ENCODE data around the gene TMEM240.
"Not testable (repeated sequence)": the region's sequence is repeated elsewhere in the genome, so short reads cannot be mapped to it uniquely, and the experiment has no call there.

The TMEM240 gene

DNA sequence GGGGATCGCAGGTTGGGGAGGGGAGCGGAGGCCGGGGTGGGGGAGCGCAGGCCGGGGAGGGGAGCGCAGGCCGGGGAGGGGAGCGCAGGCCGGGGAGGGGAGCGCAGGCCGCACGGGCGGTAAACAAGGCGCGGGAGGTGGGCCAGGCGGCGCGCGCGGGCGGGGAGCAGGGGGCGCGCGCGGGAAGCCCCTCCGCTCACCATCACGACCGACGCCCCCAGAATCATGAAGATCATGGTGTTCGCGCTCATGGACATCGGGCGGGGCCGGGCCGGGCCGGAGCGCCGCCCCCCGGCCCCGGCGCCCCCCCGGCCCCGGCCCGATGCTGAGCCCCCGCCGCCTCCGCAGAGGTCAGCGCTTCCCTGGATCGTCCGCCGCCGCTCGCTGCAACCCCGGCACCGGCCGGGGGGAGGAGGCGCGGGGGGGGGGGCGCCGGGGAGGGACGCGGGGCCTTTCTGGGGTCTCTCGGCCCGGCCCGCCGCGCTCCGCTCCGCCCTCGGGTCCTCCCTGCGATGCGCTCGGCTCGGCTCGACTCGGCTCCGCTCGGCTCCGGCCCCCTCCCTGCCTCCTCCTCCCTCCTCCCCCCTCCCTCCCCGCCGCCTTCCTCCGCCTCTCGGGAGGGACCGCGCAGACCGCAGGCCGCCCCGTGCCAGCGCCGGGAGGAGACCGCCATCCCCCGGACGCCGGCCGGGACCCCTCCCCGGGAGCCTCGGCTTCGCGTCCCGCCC is at the start of gene TMEM240:
Gene TMEM240, minus strand, starts transcription at position 535 of the 728 bp plus-strand sequence. Its CDS starts 278 bp downstream, at position 257.
- DNase-seq: no peak

GRCh38 chr1:1583347-1584010 is 43.1 kb upstream of the TMEM240 start:
- no peak for DNase-seq

GRCh38 chr1:1582585-1583346 is 42.3 kb upstream of the TMEM240 start:
- DNase-seq: no peak

- no peak for DNase-seq
Measured at GRCh38 chr1:1578371-1578940, 38.0 kb upstream of the TMEM240 start.

DNA sequence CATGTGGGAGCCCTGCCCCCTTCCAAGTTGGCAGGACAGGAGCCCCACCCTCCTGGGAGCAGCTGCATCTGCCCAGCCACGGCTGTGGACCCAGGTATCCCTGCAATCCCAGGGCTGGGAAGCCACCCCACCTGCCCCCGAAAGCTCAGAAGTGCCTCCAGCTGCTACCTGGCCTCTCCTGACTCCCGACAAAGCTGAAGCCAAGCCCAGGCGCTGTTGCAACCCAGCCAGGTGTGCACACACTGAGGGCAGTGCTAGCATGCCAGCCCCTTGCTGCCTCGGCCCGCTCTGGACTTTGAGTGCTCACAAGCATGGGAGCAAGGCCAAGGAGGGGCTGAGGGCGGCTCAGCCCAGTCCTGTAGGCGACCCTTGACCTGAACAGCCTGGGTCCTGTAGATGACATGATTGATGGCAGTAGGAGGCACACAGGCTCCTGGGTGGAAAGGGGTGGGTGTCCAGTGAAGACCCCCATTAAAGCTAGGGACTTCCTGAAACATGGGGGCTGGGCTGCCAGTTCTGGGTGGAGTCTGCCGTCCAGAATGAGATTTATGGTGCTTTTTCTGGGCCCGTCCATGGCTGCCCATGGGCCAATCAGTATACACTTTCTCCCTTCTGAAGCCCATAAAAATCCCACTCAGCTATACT is 37.1 kb upstream of the TMEM240 start:
- DNase-seq: no peak

DNA sequence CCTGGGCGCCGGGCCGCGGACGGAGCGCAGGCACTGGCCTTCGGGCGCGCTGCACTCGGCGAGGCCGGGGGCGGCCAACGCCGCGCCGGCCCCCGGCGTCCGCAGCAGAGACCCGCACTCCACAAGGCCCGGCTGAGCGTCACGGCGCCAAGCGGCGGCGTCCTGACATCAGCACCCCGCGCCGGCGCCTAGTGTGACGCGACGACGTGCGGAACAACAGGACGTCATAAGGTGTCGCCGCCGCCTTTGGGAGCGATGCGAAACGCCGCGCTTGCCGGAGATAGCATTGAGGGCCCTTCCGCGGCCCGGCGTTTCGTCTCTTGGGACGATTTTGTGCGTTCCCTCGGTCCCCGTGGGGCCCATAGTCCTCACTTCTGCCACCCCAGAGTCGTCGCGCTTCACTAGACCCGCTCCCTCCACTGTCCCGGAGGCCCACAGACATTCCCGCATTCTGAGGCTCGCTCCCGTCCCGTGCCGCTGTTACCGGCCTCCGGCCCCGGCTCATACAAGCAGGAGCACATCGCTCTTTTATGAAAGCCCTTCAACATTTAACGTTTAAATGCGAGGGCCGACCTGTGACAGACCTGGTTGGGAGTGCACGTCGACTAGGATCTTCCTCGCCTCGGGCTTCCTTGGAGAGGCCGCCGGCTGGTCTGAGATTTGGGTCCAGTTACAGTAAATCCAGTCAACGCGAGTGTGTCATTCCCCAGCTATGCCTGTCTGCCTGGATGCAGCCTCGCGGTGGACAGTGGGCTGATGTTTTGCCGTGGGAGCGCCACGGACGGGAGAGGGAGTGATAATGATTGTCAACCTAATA is 34.5 kb upstream of the TMEM240 start, which contains the start of gene SSU72:
Gene SSU72, minus strand, starts transcription at position 143 of the 817 bp plus-strand sequence. CDS start 306 bp downstream, outside the sequence.
- peak; percentile 77 to 92 for DNase-seq

GRCh38 chr1:1573843-1574720 is 33.7 kb upstream of the TMEM240 start:
- peak; percentile 64 to 88 for DNase-seq

GRCh38 chr1:1569341-1569740 is 28.9 kb upstream of the TMEM240 start:
- DNase-seq: no peak

DNA sequence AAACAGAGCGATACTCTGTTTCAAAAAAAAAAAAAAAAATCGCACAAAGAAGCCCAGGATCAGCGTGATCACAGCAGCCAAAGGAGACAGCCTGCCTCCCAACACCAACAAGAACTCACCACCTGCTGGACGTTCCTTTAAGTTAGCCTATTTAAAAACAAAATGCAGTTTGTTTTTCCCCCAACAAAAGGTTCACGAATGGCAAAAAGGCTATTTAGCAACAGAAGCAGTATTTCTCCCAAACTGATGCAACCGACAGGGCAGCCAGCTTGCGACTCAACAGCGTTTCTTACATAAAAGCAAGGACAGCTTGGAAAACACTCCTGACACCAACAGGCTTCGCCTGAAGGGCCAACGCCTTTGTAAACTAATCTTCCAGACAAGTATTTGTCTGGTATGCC is 27.5 kb upstream of the TMEM240 start:
- DNase-seq: no peak

GRCh38 chr1:1567152-1567875 is 26.9 kb upstream of the TMEM240 start:
- DNase-seq: no peak

DNA sequence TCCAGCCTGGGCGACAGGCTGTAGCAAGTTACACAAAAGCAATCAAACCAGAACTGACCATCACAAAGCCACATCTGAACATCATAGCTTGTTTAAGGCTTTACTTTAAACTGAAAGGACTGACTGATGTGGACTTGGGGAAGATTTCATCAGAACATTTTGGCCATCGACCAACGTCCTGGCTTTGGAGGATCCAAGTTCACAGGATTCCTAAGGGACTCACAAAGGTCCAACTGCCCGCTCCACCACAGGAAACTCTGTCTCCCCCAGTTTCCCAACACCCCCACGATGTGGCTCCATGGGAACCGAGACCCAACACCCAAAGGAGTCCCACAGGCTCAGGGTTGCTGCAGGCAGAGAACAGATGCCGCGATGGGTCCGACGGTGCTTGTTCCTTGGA is 24.9 kb upstream of the TMEM240 start:
- DNase-seq: no peak

DNA sequence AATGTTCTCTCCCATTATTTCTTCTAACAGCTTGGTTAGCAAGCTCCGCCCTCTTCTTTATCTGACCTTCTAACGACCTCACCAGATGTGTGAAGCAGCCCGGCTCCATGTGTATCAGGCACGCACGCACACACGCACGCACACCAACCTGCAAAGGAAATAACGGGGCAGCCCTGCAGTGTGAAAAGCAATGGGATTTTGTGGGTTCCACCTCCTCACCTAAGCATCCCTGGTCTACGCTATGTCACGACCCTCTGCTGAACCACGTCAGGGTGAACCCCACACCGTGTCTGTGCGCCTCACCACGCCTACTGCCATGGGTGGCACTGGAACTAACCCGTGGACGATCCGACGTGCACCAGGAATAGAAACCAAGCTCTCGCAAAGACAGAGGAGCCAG is 23.8 kb upstream of the TMEM240 start:
- no peak for DNase-seq

DNA sequence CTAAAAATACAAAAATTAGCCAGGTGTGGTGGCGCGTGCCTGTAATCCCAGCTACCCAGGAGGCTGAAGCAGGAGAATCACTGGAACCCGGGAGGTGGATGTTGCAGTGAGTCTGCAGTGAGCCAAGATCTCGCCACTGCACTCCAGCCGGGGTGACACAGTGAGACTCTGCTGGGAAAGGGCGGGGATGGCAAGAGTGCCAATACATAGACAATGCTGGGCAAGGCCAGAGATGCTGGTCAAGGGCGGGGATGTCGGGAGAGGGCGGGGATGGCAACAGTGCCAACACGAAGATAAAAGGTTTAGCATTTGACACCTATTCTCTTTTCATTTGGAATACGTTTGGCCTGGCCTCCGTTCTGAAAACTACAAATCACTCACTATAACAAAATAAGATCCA is 23.3 kb upstream of the TMEM240 start:
- DNase-seq: no peak

- no peak for DNase-seq
Measured at GRCh38 chr1:1562556-1563195, 22.3 kb upstream of the TMEM240 start.

DNA sequence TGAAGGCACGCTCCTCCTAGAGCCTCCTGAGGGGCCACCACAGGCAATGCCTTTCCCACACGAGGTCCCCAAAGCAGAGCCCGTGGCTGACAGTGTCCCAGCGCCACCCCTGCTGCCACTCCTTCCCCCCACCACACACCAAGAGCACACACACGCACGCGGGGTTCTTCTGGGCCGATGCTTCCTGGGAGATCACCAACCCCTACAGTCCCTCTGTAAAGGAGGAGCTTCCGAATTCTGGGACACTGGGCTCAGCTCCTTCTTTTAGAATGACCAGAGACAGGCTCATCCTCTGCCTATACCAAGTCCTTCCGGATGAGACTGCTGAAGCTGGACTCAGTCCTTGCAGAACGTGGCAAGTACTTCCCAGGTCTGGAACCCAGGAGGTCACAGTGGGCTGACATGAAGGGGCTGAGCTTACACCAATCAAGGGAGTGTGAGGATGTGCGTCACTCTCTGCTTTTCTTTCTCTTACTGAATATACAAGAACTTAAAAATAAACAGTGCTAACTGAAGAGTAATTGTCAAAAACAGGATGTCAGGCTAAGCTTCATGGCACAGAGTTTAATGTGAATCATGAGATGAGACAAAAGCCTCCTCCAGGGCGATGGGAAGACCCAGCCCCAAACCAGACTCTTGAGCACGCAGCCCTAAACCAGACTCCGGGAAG is 21.5 kb upstream of the TMEM240 start:
- no peak for DNase-seq

DNA sequence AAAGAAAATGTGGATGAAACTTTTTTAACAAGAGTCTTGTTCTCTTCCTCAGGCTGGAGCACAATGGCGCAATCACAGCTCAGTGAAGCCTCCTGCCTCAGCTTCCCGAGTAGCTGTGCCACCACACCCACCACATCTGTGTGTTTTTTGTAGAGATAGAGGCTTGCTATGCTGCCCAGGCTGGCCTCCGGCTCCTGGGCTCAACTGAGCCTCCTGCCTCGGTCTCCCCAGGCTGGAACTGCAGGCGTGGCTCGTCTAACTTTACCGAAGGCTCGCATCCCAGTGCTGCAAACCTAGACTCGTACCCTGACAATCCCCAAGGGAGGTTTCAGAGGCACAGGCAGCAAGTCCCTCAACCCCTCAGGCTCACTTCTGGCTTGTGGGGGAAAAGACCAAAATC is 19.8 kb upstream of the TMEM240 start:
- no peak for DNase-seq

- DNase-seq: no peak
Measured at GRCh38 chr1:1559066-1559465, 18.6 kb upstream of the TMEM240 start.

GRCh38 chr1:1558591-1558990 is 18.2 kb upstream of the TMEM240 start:
- no peak for DNase-seq

DNA sequence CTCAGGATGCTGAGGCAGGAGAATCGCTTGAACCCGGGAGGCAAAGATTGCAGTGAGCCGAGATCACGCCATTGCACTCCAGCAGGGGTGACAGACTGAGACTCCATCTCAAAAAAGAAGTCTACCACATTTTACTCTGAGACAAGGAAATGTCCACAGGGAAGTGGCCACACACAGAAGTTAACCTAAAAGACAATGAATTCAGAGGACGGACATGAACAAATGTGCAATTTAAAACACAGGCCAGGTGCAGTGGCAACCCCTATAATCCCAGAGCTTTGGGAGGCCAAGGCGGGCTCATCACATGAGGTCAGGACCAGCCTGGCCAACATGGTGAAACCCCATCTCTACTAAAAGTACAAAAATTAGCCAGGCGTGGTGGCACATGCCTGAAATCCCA is 17.3 kb upstream of the TMEM240 start:
- not testable (repeated sequence) for DNase-seq

All from NCI-H1930 (cell line).